Left ventricle myocardium inferior (tissue), 1 donor: ENCODE data around the gene NPM3. TPM values are rescaled to one million over a fixed set of nuclear protein-coding genes. Genes with fewer than 3 reads are reported as not detected.

Source experiments
- DNase-seq: peaks from one replicate; pipeline ENCODE4 v3.0.0-alpha.2; 2020
- H3K27ac ChIP-seq: fragments of 200-600 bp; replicated peaks from 2 replicates; pipeline ENCODE4 v1.8.0; 2021
- H3K27me3 ChIP-seq: fragments of 200-600 bp; 2 replicates; pipeline ENCODE4 v1.8.0; 2021; ENCODE audit warnings: low read depth
- H3K36me3 ChIP-seq: fragments of 200-600 bp; 2 replicates; pipeline ENCODE4 v1.8.0; 2021
- H3K4me1 ChIP-seq: fragments of 200-600 bp; 2 replicates; pipeline ENCODE4 v1.8.0; 2021
- H3K4me3 ChIP-seq: fragments of 200-600 bp; 2 replicates; pipeline ENCODE4 v1.8.0; 2021; ENCODE audit warnings: mild to moderate bottlenecking, moderate library complexity
- H3K9me3 ChIP-seq: fragments of 200-600 bp; replicated peaks from 2 replicates; pipeline ENCODE4 v1.8.0; 2021
- intact Hi-C: fragments of 100-400 bp; cut with micrococcal nuclease; formaldehyde crosslinking; loops from one replicate; pipeline ENCODE4 v1.11.0; 2022
- total RNA-seq: library from RNA; stranded (reverse); fragmentation: NEBNext Ultra II Directional; extraction: Animal tissue kit (Norgen Biotek cat#: 25700); gene quantifications from one replicate; pipeline ENCODE4 v1.2.1, GENCODE V29; 2021
- TF ChIP-seq, protein P1 (sequence below): fragments of 200-600 bp; IDR thresholded peaks from 2 replicates; pipeline ENCODE4 v1.8.0; 2021; ENCODE audit warnings: antibody characterized with exemption, mild to moderate bottlenecking, borderline replicate concordance
- donor health status: DM: no; HTN: yes; CAD: no; lungs with severe emphysema.

The NPM3 gene
- total RNA-seq, 1 donor from 2014 or later = 7.9 TPM

DNA sequence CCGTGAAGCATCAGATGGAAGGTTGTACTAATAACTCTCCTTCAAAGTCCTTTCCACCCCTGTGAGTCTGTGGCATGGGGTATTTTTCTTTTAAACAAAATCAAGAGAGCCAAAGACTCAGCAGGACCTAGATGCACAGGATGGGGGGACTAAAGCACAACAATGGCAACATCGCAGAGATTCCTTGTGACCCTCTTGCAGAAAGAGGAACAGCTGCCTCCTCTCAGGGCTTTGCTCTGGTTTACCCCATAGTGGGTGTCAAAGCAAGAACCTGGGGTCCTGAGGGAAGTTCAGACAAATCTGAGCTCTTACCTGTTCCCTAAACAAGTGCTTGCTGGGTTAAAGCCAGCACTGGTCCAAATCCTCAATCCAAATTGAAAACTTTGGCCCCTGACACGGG, 46.6 kb downstream of the NPM3 start:
- DNase-seq = no peak
- no peak overlapping the region for H3K27ac ChIP-seq
- H3K27me3 ChIP-seq = peaks cover 80% of the 10 kb centered on the region
- no peaks in the 10 kb centered on the region for H3K4me1 ChIP-seq
- no peaks in the 10 kb centered on the region for H3K36me3 ChIP-seq
- no peaks in the 10 kb centered on the region for H3K9me3 ChIP-seq
- intact Hi-C loops = no loop called here
- TF ChIP-seq, protein P1, sequence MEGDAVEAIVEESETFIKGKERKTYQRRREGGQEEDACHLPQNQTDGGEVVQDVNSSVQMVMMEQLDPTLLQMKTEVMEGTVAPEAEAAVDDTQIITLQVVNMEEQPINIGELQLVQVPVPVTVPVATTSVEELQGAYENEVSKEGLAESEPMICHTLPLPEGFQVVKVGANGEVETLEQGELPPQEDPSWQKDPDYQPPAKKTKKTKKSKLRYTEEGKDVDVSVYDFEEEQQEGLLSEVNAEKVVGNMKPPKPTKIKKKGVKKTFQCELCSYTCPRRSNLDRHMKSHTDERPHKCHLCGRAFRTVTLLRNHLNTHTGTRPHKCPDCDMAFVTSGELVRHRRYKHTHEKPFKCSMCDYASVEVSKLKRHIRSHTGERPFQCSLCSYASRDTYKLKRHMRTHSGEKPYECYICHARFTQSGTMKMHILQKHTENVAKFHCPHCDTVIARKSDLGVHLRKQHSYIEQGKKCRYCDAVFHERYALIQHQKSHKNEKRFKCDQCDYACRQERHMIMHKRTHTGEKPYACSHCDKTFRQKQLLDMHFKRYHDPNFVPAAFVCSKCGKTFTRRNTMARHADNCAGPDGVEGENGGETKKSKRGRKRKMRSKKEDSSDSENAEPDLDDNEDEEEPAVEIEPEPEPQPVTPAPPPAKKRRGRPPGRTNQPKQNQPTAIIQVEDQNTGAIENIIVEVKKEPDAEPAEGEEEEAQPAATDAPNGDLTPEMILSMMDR = no peak
- H3K4me3 ChIP-seq = no peak overlapping the region

DNA sequence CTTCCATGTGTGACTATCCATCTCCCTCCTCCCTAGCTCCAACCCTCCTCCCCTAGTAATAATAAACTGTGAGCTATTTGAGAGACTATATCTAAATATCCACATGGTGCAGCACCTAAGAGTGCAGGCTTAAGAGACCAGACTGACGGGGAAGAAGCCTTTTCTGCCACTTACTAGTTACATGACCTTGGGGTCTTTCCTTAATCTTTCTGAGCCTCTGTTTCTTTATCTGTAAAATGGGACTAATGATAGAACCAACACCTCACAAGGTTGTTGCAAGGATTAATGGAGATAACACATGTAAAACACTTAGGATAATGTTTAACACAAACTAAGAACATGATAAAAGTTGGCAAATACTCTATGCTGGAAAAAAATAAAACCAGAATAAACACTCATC, 51.1 kb downstream of the NPM3 start:
- Histone ChIP-seq H3K4me1 (no peaks in the 10 kb centered on the region), H3K4me3 (no peak overlapping the region), H3K36me3 (no peaks in the 10 kb centered on the region), H3K9me3 (no peaks in the 10 kb centered on the region), H3K27ac (no peak overlapping the region), H3K27me3 (peaks cover 43% of the 10 kb centered on the region)
- TF ChIP-seq, protein P1 = no peak
- DNase-seq = no peak
- intact Hi-C loops = no loop called here

Other genes with a start within 250 kb of the NPM3 start
- 16.7 TPM for gene POLL, start 195.2 kb downstream of the NPM3 start, total RNA-seq
- 24.0 TPM for gene DPCD, start 195.1 kb downstream of the NPM3 start, total RNA-seq
- 99.1 TPM for gene FBXW4, start 88.3 kb downstream of the NPM3 start, total RNA-seq
- not detected for gene FGF8, start 7.3 kb downstream of the NPM3 start, total RNA-seq
- 96.3 TPM for gene OGA, start 35.0 kb upstream of the NPM3 start, total RNA-seq
- gene KCNIP2, start 60.4 kb upstream of the NPM3 start, total RNA-seq = 29.2 TPM